Endothelial cell of umbilical vein (primary cell): Measurements from ENCODE around the gene NOL6.

Experiments
- POLR2A ChIP-seq: IDR thresholded peaks from 2 replicates; pipeline ENCODE4 v1.6.1; 2012; ENCODE audit warnings: low read depth, mild to moderate bottlenecking, control low read depth, low read length
- TF ChIP-seq, protein P1 (sequence below), 2 donors: IDR thresholded peaks; 1 replicate in 1 of 2; 2 replicates in 1 of 2; pipeline ENCODE4 v1.5.1; 2011; ENCODE audit warnings: low read length in 2 of 2, mild to moderate bottlenecking in 2 of 2, moderate library complexity in 2 of 2, control low read depth in 1 of 2, inconsistent platforms in 1 of 2, low read depth in 1 of 2; ENCODE audit not compliant: insufficient read depth in 1 of 2; ENCODE audit errors: extremely low read depth in 1 of 2

DNA sequence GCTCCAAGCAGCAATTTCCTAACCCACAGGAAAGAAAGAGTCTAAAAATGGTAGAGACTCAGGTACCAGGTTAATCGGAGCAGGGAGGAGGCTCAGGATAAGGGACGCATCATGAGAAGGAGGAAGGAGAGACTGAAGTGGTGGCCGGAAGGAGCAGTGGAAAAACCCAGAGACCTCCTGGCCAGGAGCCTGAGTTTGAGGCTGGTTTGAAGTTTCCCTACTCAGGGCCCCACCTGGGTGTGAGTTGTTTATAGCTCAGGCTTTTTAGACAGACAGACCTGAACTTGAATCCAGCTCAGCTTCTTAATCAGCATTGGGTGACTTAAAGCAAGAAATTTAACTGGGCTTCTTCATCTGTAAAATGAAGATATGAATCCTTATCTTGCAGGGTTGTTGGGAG, 59.5 kb downstream of the NOL6 start:
- TF ChIP-seq, protein P1, sequence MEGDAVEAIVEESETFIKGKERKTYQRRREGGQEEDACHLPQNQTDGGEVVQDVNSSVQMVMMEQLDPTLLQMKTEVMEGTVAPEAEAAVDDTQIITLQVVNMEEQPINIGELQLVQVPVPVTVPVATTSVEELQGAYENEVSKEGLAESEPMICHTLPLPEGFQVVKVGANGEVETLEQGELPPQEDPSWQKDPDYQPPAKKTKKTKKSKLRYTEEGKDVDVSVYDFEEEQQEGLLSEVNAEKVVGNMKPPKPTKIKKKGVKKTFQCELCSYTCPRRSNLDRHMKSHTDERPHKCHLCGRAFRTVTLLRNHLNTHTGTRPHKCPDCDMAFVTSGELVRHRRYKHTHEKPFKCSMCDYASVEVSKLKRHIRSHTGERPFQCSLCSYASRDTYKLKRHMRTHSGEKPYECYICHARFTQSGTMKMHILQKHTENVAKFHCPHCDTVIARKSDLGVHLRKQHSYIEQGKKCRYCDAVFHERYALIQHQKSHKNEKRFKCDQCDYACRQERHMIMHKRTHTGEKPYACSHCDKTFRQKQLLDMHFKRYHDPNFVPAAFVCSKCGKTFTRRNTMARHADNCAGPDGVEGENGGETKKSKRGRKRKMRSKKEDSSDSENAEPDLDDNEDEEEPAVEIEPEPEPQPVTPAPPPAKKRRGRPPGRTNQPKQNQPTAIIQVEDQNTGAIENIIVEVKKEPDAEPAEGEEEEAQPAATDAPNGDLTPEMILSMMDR (IDR thresholded peaks at IDR 0.05; ENCODE audit: extremely low read depth in 1 of 2, insufficient read depth in 1 of 2, low read depth in 1 of 2, low read length in 2 of 2), result no peak
- TF ChIP-seq POLR2A, result no peak
